Measurements from ENCODE around the gene PRKCA.

DNA sequence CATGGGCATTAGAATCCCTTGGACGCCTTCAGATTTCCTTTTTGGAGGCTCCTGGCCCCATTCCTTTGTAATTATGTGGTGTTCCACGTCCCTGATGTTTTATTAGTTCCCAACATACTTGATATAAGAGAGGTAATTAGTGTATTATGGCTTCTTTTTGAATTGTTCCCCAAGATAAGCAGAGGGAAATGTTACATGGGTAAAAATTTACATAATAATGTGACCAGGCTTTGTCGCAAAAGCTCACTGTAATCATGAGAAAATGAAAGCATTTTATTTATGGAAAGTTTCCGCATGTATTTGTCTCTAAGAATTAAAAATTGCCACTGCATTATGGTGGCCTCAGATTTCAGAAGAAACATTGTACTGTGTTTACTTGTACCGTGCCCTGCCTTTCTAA lies 177.8 kb downstream of the PRKCA start:
- no peak for TF ChIP-seq CTCF (IDR thresholded peaks at IDR 0.05 in 2 of 3, conservative IDR thresholded peaks at IDR 0.05 in 1 of 3; ENCODE audit: control insufficient read depth in 2 of 3, extremely low read depth in 1 of 3, insufficient read depth in 1 of 3, low read depth in 3 of 3, low read length in 3 of 3)
- TF ChIP-seq ETV6 (conservative IDR thresholded peaks at IDR 0.05 in 1 of 2, IDR thresholded peaks at IDR 0.05 in 1 of 2; ENCODE audit: borderline replicate concordance in 1 of 2, low read depth in 1 of 2) = no peak
- TF ChIP-seq ZZZ3 (IDR thresholded peaks at IDR 0.05; ENCODE audit: control insufficient read depth, insufficient read length, low read depth) = no peak
- no peak for TF ChIP-seq SRF (IDR thresholded peaks at IDR 0.05; ENCODE audit: low read depth in 2 of 2, low read length in 2 of 2)
- TF ChIP-seq E4F1 (IDR thresholded peaks at IDR 0.05; ENCODE audit: borderline replicate concordance, partially characterized antibody) = no peak
- TF ChIP-seq KAT2A (conservative IDR thresholded peaks at IDR 0.05; ENCODE audit: control insufficient read depth, low read depth, low read length) = no peak
- no peak for TF ChIP-seq POLR2A (IDR thresholded peaks at IDR 0.05; ENCODE audit: low read depth, low read length)
- TF ChIP-seq POLR2AphosphoS5 (IDR thresholded peaks at IDR 0.05; ENCODE audit: low read length) = no peak
- TF ChIP-seq CHD2 (IDR thresholded peaks at IDR 0.05; ENCODE audit: borderline replicate concordance, low read depth, low read length) = no peak
- TF ChIP-seq, protein P1, sequence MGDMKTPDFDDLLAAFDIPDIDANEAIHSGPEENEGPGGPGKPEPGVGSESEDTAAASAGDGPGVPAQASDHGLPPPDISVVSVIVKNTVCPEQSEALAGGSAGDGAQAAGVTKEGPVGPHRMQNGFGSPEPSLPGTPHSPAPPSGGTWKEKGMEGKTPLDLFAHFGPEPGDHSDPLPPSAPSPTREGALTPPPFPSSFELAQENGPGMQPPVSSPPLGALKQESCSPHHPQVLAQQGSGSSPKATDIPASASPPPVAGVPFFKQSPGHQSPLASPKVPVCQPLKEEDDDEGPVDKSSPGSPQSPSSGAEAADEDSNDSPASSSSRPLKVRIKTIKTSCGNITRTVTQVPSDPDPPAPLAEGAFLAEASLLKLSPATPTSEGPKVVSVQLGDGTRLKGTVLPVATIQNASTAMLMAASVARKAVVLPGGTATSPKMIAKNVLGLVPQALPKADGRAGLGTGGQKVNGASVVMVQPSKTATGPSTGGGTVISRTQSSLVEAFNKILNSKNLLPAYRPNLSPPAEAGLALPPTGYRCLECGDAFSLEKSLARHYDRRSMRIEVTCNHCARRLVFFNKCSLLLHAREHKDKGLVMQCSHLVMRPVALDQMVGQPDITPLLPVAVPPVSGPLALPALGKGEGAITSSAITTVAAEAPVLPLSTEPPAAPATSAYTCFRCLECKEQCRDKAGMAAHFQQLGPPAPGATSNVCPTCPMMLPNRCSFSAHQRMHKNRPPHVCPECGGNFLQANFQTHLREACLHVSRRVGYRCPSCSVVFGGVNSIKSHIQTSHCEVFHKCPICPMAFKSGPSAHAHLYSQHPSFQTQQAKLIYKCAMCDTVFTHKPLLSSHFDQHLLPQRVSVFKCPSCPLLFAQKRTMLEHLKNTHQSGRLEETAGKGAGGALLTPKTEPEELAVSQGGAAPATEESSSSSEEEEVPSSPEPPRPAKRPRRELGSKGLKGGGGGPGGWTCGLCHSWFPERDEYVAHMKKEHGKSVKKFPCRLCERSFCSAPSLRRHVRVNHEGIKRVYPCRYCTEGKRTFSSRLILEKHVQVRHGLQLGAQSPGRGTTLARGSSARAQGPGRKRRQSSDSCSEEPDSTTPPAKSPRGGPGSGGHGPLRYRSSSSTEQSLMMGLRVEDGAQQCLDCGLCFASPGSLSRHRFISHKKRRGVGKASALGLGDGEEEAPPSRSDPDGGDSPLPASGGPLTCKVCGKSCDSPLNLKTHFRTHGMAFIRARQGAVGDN (IDR thresholded peaks at IDR 0.05) = no peak
- no peak for TF ChIP-seq POLR2AphosphoS2 (IDR thresholded peaks at IDR 0.05; ENCODE audit: low read depth, low read length)

All from GM12878 (cell line).